GM19324 (cell line): ENCODE data around the gene PIRT.
"Not testable (repeated sequence)": the region's sequence is repeated elsewhere in the genome, so short reads cannot be mapped to it uniquely, and the experiment has no call there.

Experiments
- ATAC-seq: cut with Tn5 transposase; IDR thresholded peaks from one replicate; pipeline ENCODE4 v1.9.1; 2021; ENCODE audit warnings: mild to moderate bottlenecking, moderate library complexity; ENCODE audit not compliant: unreplicated experiment, low FRiP score

Gene PIRT

GRCh38 chr17:10837921-10838320, at the start of gene PIRT:
Gene PIRT (minus strand): TSS chr17:10838087. CDS start chr17:10825645, 12,442 bp downstream.
- ATAC-seq = no peak

- no peak for ATAC-seq
Measured at GRCh38 chr17:10881959-10882358, 44.1 kb upstream of the PIRT start.

GRCh38 chr17:10879190-10879836, 41.4 kb upstream of the PIRT start:
- no peak for ATAC-seq

GRCh38 chr17:10875984-10876555, 38.2 kb upstream of the PIRT start:
- ATAC-seq = no peak

- no peak for ATAC-seq
Measured at GRCh38 chr17:10875430-10875851, 37.6 kb upstream of the PIRT start.

GRCh38 chr17:10871914-10872313, 34.0 kb upstream of the PIRT start:
- no peak for ATAC-seq

- ATAC-seq = no peak
Measured at GRCh38 chr17:10870336-10871050, 32.6 kb upstream of the PIRT start.

- ATAC-seq = not testable (repeated sequence)
Measured at GRCh38 chr17:10868744-10869143, 30.9 kb upstream of the PIRT start.

GRCh38 chr17:10859051-10859450, 21.2 kb upstream of the PIRT start:
- ATAC-seq = no peak

GRCh38 chr17:10857976-10858375, 20.1 kb upstream of the PIRT start:
- no peak for ATAC-seq

- not testable (repeated sequence) for ATAC-seq
Measured at GRCh38 chr17:10846636-10847035, 8.7 kb upstream of the PIRT start.

- ATAC-seq = no peak
Measured at GRCh38 chr17:10845388-10845751, 7.5 kb upstream of the PIRT start.

- ATAC-seq = peak; percentile 80
Measured at GRCh38 chr17:10844621-10845387, 6.9 kb upstream of the PIRT start.

- no peak for ATAC-seq
Measured at GRCh38 chr17:10843811-10844210, 5.9 kb upstream of the PIRT start.

- ATAC-seq = no peak
Measured at GRCh38 chr17:10842658-10843057, 4.8 kb upstream of the PIRT start.

- no peak for ATAC-seq
Measured at GRCh38 chr17:10838682-10839081, 795 bp upstream of the PIRT start.

GRCh38 chr17:10836966-10837590, 809 bp downstream of the PIRT start:
- no peak for ATAC-seq

- ATAC-seq = no peak
Measured at GRCh38 chr17:10836145-10836544, 1.7 kb downstream of the PIRT start.

GRCh38 chr17:10831696-10832095, 6.2 kb downstream of the PIRT start:
- ATAC-seq = no peak

- no peak for ATAC-seq
Measured at GRCh38 chr17:10827898-10828552, 9.9 kb downstream of the PIRT start.
